Coronary artery (tissue), 2 donors: Measurements from ENCODE around the gene PSMD2.
A peak's percentile ranks its signal among the peaks of the same experiment; 100 is the strongest.
"Not testable (repeated sequence)": the region's sequence is repeated elsewhere in the genome, so short reads cannot be mapped to it uniquely, and the experiment has no call there.

Experiments
- DNase-seq: peaks from one replicate; pipeline ENCODE4 v3.0.0-alpha.2; 2017; ENCODE audit warnings: low spot score
- H3K27ac ChIP-seq, 2 donors: fragments of 200-600 bp; sonication (generic); one replicate each; pipeline ENCODE4 v1.5.1; 2016 to 2019
- H3K4me3 ChIP-seq: fragments of 200-600 bp; sonication (generic); 2 replicates; pipeline ENCODE4 v1.5.1; 2016; ENCODE audit warnings: mild to moderate bottlenecking, moderate library complexity
- CTCF ChIP-seq: fragments of 200-600 bp; sonication (generic); IDR thresholded peaks from one replicate; pipeline ENCODE4 v1.5.1; 2019; ENCODE audit warnings: antibody characterized with exemption

The PSMD2 gene

DNA sequence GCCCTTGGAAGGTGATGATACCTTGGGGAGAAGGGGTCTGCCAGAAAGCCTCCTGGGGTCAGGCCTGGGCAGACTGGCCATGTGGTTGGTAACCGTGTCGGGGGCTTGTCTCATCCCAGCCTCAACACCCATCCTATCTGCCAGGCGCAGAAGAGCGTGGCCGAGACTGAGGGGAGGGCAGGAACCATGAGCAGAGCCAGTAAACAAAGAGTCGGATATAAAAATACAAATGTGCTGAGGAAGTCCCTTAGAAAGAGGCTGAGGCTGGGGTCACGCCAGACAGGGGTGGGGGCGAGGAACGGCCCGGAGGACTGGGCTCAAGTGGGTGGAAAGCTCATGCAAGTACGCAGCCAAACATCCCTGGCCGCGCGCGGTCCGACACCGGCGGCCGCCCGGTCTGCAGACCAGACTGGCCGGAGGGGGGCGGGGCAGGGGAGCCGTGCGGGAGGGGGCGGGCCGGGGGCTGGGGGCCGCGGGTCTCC lies 39.6 kb upstream of the PSMD2 start:
- Histone ChIP-seq H3K4me3 (peak overlapping the region; percentile 76), H3K27ac (no peak overlapping the region)
- TF ChIP-seq CTCF: no peak
- DNase-seq: no peak

- no peak for DNase-seq
- Histone ChIP-seq H3K27ac (no peak overlapping the region), H3K4me3 (peak overlapping the region; percentile 76)
- no peak for TF ChIP-seq CTCF
Measured at GRCh38 chr3:184259878-184260723, 38.9 kb upstream of the PSMD2 start.

GRCh38 chr3:184260724-184261269 lies 38.2 kb upstream of the PSMD2 start:
- DNase-seq: peak; percentile 52
- TF ChIP-seq CTCF: no peak
- peak overlapping the region; percentile 76 for H3K4me3 ChIP-seq
- no peak overlapping the region for H3K27ac ChIP-seq

- Histone ChIP-seq H3K4me3 (peak within 1 kb of the TSS; percentile 76), H3K27ac (no peak within 1 kb of the TSS)
- DNase-seq: peak; percentile 64
- TF ChIP-seq CTCF: no peak
Measured at GRCh38 chr3:184261270-184261853, 37.7 kb upstream of the PSMD2 start, which contains the start of gene CAMK2N2. Gene CAMK2N2, minus strand, starts transcription at chr3:184261553. Its CDS starts 268 bp downstream, at chr3:184261285.

DNA sequence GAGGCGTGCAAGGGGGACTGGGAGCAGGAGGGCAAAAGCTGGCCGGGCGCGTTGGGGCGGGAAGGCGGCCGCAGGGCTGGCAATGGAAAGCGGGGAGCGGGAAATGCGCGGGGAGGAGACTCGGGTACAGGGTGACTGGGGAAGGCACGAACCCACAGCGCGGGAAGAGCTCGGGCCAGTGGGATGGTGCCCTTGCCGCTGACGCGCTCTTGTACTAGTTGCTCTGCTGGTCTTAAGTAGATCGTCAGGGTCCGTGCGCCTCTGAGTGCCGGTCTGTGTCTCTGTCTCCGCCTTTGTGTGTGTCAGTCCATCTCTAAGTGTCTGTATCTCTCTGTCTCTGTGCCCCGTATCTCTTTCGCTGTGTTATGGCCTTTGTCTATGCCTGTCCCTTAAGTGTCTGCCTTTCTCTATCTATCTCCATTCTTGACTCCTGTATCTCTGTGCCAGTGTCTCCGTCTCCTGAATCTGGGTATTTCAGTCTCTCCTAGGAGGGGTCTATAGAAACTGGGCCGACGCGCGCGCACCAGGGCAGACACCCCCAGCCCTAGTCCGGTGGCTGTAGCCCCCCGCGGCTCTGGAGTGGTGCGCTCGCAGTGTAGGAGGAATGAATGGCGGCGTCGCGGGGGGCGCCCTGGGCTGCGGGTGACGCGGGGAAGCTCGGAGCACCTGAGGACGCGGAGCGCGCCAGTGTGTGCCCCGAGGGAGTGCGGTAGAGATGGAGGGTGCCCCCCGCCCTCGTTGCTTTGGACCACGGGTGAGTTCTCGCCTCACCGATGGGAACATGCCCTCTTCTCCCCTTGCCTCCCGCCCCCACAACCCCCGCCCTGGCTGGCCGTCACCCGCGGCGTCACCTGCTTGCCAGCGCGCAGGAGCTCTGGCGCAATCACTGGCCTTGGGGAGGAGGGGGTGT lies 36.9 kb upstream of the PSMD2 start:
- no peak overlapping the region for H3K27ac ChIP-seq
- peak overlapping the region; percentile 76 for H3K4me3 ChIP-seq
- TF ChIP-seq CTCF: no peak
- no peak for DNase-seq

DNA sequence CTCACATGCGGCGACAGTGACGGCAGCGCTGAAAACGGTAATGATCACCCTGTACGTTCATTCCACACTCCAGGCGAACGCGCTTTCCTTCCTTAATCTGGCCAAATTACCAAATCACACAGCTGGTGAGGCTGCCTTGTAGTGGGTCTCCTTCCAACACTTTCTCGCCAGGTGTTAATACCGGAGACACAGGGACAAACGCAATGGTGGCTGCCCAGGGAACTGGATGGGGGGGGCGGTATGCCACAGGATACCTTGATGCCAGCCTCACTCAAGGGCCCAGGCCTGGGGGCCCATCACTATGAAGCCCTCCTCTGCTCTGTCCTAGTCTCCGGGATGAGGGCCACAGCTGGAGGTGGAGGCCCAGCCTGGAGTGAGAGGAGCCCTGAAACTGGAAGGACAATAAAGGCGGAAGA lies 36.3 kb upstream of the PSMD2 start:
- Histone ChIP-seq H3K4me3 (peak overlapping the region; percentile 76), H3K27ac (no peak overlapping the region)
- no peak for TF ChIP-seq CTCF
- no peak for DNase-seq

- DNase-seq: not testable (repeated sequence)
Measured at GRCh38 chr3:184267249-184267648, 31.8 kb upstream of the PSMD2 start.

More at GRCh38 chr3:184267249-184267648, 31.8 kb upstream of the PSMD2 start:
- H3K27ac ChIP-seq, H3K4me3 ChIP-seq: not testable (repeated sequence)
